HUDEP-2 (cell line): Measurements from ENCODE around the gene NDFIP1.
"Not testable (repeated sequence)": the region's sequence is repeated elsewhere in the genome, so short reads cannot be mapped to it uniquely, and the experiment has no call there.

ENCODE experiments used
- DNase-seq, 76 experiments: peaks; one replicate each; lab custom pipeline; 2025; ENCODE audit not compliant: unreplicated experiment in 76 of 76; lab: John Stamatoyannopoulos, UW

NDFIP1 gene, protein sequence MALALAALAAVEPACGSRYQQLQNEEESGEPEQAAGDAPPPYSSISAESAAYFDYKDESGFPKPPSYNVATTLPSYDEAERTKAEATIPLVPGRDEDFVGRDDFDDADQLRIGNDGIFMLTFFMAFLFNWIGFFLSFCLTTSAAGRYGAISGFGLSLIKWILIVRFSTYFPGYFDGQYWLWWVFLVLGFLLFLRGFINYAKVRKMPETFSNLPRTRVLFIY

DNA sequence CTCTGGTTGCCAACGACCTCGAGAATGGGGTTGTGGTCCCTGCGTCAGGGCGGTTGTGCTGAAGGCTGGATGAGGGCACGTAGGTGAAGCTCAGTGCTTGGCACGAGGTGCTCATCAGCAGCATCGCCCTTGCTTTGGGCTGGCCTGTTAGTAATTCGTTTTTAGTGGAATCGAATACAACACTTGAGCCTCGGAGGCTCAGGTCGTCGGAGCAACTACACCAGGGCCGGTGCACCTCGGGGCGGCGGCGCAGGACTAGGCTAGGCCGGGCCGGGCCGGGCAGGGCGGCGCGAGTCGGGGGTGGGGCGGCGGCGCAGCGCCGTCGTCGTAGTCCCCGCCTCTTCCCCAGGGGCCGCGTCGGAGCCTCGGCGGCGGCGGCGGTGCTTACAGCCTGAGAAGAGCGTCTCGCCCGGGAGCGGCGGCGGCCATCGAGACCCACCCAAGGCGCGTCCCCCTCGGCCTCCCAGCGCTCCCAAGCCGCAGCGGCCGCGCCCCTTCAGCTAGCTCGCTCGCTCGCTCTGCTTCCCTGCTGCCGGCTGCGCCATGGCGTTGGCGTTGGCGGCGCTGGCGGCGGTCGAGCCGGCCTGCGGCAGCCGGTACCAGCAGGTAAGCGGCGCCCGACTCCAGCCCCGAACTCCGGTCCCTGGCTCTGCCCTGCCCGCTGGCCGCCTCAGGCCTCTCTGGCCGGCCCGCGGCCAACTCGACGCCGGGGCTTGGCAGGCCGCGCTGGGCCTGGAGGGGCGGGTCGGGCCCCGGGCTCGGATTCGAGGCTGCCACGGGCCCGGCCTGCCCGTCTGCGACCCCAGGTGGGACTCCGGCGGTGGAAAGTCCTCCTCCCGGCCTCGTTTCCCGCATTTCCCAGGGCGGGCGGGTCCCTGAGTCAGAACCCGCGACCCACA lies at the start of gene NDFIP1:
NDFIP1 (plus strand) TSS at position 348 of the 899 bp plus-strand sequence; CDS start at position 544, 196 bp downstream.
- DNase-seq = peak in 74 of 76 experiments; percentile 28 to 93 (median 76)

DNA sequence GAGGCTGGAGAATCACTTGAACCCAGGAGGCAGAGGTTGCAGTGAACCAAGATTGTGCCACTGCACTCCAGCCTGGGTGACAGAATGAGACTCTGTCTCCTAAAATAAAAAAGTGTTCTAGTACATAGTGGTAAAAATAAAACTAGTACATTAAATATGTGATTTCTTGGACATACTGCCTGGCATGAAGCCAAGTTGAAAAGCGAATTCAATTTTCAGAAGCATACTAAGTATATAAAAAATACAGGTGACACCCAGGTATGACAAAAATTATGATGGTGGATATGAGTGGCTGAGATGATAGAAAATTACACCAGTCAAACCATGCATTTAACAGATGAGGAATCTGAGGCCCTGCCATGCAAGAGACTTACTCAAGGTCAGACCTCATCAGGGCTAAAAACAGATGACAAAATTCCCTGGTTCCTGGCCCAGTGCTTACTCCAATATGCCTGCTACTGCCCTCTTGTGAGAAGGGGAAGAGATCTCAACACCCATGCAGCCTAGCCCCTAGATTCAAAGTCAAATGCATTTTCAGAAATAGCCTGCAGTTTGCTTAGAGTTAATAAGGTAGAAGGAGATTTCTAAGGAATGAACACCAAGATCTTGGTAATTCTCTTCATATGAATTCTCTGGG lies 49.2 kb upstream of the NDFIP1 start:
- no peak for DNase-seq

DNA sequence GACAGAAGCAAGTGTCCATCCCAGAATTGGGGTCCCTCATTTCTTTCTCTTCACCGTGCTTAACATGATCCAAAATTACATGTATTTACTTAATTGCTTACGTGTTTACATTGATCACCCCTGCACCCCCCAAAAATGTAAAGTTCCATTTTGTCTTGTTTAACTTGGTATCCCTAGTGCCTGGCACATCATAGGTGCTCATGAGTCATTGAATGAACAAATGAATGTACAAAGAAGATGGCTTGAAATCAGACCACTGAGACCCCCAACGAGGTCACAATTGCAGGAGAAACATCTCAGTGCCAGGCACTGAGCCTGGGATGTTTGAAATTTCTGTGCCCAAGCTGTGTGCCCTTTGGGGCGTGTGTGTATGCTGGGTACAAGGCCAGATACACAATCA lies 45.2 kb upstream of the NDFIP1 start:
- no peak for DNase-seq

DNA sequence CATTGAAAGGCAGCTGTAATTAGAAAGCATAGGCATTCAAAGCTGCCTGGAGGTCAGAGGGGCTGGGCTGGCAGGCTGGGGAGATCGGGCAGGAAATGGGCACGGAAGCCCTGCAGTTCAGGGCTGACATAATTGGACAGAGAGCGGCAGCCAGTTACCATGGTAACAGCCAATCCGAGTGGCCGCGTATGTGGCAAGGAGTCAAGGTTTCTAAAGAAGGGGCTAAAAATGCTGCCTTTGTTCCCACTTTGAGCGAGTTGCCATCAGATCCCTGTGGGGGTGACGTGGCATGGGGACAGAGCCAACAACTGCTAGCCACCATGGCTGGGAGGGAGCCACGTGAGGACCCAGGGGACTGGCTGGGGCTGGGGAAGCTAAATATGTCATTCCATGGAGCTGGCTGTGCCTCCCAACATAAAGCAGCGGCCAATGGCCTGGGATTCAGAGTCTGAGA lies 44.7 kb upstream of the NDFIP1 start:
- DNase-seq = peak in 2 of 76 experiments; percentile 3

DNA sequence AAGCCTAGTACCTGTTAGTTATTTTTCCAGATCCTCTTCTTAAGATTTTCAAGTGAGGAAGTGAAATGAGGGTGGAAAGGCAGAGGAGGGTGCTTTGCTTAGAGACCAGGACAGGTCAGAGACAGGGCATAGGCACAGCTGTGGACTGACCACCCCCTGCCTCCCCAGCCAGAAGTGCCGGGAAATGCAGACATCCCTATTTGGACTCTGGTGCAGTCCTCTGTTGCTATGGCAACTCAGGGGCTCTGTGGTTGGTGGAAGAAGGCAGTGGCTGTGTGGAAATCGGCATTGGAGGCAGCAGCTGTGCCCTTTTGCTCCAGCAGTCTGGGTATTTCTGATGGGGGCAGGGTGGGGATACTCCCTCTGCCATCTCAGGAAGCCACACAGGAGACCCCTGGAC lies 43.3 kb upstream of the NDFIP1 start:
- no peak for DNase-seq

DNA sequence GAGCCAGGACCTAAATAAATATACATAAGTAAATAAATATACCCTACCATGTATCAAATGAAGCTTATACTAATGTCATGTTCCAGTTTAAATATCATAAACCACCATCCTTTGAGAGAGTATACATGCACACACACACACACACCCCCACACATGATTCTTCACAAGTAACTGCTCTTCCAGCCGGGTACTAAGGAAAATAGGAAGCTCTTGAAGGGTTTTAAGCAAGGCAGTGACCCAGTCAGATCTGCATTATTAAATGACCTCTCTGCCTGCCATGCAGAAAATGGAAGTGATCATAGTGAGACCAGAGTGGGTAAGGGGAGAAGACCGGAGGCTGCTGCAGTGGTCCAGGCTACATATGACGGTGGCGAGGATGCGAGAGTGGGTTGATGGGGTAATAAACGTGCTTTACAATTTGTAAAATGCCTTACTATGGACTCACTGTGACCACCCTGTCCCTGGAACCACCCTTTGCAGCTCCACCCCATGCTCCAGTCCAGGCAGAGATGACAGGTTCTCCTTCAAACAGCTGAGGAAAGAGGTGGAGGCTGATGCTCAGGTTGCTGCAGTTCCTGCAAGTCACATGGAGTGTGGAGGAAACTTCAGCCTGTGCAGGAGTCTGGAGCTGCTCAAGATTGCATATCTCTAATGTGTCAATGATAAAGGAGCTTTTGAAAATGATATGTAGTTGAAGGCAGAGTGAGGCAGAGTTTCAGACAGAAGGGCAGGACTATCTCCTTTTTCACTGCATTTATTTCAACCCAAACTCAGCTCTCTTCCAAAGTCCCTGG lies 38.8 kb upstream of the NDFIP1 start:
- DNase-seq = no peak

DNA sequence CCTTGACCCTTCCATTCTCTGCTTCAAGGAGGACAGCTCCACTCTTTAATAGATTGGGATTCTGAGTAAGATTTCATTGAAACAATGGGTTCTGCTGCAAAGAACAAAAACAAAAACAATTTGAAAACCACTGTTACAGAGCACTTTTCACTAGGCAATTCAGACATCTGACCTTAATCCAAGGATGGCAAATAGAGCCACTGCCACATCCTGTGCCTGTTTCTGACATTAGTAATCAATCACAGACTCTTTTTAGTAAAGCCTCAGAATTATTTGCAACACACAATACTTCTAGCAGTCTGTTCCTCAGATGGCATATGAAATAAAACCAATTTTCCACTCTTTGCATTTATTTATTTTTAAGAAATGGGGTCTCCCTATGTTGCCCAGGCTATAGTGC lies 37.8 kb upstream of the NDFIP1 start:
- DNase-seq = no peak

DNA sequence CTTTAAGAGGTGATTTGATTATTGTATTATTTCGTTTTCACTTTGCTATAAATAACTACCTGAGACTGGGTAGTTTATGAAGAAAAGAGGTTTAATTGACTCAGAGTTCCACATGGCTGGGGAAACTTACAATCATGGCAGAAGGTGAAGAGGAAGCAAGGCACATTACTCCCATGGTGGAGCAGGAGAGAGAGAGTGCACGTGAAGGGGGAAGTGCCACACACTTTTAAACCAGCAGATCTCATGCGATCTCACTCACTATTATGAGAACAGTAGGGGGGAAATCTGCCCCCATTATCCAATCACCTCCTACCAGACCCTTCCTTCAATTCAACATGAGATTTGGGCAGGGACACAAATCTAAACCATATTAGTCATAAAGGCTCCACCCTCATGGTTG lies 36.1 kb upstream of the NDFIP1 start:
- no peak for DNase-seq

DNA sequence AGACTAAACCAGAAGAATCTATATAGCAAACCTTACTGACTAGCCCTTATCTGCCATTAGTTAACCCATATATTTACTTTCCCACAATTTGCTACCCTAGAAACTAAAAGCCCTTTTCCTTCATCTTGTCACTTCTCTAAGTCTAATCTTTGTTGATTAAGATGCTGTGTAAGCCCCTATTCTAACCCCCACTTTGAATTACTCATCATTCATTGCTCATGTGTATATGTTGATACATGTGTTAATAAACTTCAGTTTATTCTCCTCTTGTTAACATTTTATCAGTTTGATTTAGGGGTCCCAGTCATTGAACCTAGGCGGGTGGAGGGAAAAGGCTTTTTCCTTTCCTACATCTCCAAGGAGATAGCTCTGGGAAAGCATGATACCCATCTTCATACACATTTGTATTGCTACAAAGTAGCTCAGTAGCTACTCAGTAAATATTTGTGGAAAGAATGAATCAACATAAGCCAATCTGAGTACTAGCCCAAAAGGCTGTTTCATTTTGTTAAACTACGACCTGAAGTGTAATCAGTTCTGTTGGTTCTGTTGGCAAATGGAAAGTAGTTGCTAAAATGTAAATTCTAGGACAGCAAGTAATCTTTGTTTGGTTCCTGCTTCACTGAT lies 35.1 kb upstream of the NDFIP1 start:
- no peak for DNase-seq

DNA sequence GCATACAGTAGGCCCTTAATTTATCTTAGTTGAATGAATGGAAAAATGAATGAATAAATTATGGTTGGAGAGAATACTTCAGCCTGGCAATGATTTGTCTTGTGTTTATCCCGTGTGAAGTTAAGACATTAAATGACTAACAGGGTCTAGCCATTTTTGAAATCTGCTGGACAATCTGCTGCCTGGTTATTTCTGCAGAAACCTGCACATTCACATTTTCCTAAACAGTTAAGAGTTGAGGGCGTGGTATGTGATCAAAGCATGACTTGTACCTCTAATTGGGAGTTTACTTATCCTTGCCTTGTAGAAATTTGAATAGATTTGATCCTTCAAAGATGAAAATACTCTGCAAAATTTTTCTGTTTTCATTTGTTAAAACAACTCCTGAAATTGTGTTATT lies 34.6 kb upstream of the NDFIP1 start:
- peak in 3 of 76 experiments; percentile 13 to 34 (median 15) for DNase-seq

DNA sequence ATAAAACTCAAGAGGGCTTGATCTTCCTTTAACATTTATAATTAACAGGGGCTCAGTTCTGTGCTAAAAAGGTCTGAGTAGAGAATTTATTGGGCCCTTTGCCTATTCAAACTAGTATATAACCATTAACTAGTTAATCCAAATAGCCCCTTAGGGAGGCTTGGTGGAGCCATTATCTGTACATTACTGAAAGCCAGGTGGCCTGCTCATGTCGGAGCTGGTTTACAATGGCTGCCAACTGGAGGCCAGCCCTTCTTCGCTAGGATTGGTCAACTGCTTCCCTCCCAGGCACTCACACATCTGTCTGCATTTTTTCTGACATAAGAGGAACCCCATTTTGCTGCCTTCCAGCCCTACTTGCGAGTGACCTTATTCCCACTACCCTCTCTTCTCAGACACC lies 30.4 kb upstream of the NDFIP1 start:
- no peak for DNase-seq

DNA sequence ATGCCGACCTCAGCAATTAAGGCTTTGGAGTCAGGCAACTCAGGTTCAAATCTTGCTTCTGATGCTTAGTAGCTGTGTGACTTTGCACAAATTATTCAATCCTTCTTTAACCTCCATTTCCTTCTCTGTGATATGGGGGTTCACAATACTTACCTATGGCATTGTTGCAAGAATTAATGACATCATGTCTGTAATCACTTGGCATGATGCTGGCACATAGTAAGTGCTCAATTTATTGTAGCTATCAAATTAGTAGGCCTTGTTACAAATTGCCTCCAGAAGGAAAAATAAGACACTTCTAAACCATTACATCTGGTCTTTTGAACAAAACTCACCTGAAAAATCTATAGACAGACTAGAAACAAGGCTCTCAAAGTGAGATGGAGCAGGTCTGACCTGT lies 29.9 kb upstream of the NDFIP1 start:
- DNase-seq = no peak

DNA sequence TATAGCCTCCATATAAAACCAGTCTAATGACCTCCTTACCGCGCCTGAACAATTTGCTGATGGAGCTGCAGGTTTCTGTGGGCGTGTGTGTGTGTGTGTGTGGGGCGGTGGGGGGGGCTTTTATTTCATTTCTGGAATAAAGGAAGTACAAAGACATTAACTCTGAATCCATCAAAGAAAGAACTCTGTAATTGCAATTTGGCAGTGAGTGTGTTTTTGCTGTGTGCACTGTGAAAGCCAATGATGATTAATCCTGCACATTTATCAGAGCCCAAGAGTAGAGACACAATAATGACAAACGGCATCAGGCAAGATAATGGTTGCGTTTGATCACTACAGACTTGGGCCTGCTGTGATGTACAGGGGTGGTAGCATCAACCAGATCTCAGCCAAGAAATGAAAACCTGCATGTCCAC lies 29.3 kb upstream of the NDFIP1 start:
- no peak for DNase-seq

DNA sequence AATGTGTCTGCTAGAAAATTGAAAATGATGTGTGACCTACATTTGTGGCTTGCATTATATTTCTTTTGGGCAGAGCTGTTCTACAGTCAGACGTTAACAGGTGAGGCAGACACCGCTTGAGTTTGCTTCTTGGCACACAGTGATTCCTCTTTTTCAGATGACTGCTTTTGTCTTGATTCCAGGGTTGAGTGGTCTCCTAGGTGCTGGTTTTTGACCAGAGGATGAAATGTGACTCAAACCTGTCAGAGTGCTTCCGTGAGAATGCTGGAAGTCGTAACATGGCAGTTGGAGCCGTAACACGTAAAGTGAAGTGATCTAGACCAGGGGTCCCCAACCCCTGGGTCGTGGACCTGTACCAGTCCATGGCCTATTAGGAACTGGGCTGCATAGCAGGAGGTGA lies 28.3 kb upstream of the NDFIP1 start:
- no peak for DNase-seq

DNA sequence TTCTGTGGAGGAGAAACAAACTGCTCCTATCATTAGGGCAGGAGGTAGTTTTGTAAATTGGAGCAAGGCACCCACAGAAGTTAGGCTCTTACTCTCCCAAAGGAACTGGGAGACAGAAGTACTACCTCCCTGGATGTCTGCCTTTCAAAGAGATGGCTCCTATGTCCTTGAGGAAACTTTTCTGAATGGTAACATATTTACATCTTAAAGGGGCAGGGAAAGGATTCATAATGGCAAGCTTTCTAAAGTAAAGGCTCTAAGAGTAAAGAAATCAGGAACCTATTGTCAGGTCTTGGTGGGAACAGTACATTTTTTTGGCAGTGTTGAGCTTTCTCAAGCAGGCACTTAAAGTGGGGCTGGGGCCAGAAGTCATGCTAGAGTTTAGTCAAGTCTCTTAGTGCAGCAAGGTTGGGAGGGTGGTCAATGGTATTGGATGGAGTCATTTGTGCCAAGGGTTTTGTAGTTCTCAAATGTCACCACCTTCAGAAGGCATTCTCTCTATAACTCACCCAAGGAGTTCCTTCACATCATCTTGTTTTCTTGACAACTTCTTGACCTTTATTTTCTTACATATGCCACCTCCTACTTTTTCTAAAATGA lies 26.3 kb upstream of the NDFIP1 start:
- no peak for DNase-seq

DNA sequence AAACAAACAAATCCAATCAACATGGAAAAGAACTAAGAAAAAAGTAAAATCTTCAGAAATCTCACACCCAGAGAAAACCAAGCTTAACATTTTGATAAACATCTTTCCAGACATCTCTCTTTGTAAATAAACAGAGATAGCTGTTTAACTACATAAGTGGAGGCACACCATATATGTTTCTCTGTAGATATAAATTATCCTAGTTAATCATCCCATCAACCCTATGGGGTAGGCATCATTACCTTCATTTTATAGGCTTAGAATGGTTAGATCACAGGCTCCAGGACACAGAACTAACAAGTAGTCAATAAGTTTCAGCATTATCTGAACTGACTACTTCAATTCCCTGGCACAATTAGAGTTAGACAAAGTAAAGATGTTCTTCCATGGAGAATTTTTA lies 22.4 kb upstream of the NDFIP1 start:
- DNase-seq = no peak

DNA sequence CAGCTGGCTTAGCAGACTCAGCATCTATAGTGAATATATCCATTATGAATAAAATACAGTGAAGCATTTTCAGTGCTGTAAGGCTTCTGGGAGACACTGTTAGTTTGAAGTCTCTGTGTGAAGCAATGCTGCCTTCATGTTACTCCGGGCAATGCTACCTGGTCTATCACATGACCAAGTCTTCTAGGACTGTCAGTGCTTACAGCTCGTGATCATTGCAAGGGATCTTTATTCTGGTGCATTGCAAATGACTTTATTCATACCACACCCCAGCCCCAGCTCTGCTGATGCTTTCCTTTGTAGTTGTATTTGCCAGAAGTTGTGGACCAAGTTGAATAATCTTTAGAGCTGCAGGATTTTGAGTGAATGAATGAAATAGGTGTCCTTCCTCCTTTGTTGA lies 21.9 kb upstream of the NDFIP1 start:
- DNase-seq = no peak

DNA sequence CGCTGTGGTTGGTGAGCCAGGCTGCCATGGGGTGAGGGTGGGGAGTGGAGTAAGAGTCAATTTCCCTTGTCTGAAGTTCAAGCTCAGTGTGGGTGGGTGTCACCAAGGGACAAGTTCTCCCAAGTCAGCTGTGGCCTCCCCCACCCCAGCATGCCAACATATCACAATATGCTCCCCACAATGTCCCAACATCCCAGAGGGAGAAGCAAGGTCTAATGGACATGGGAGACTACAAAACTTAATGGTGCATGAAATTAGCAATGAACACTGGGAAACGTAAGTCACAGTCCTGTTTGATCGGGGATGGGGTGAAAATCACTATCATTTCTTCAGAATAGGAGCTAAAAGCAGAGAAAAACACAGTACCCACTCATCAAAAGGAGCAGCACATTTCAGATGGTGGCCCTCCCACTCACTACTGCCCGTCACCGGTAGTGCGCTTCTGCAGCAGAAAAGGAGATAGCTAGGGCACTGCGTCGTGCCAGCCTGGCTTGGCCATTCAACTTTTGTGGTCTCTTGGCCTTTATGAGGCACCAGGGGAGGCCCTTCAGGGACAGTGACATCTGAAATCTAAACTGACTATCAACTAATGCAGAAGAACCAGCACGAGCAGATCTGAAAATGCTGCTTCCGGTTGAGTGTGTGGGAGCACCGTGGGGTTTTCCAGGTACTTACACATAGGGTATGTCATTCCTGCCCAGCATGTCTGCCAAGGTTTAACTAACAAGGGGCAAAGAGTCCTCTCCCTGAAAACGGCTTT lies 20.5 kb upstream of the NDFIP1 start:
- DNase-seq = no peak

DNA sequence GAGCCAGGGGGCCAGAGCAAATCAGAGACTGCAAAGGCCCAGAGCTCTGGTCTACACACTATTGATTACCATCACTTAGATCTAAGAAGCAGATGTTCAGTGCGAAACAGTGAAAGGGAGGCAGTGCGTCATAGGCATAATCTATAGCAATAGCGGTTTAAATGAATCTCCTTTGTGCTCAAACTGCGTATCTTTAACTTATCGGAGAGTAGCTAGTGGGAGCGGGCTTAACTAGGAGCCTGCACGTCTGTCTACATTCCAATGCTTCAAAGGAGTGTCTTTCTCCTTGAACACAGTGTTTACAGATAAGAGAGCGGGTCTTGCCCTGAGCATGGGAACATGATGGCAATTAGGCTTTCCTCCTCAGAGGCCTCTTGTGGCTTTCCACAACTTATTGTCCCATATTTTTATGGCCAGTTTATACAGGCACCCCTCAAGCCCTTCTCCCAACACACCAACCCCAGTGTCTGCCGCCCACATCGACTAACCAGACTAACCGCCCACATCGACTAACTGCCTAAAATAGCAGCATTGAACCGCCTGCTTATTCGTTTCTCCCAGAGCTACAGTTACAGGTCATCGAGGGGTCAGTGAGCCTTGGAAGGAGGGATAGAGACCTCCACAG lies 19.6 kb upstream of the NDFIP1 start:
- DNase-seq = not testable (repeated sequence)
